KOPT-K1 (cell line): ENCODE data around the gene RBL1.

ENCODE experiments used
- H3K27ac ChIP-seq: fragments of 200-600 bp; sonication (generic); 2 replicates; pipeline ENCODE4 v1.5.1; 2016; ENCODE audit warnings: antibody characterized with exemption, mild to moderate bottlenecking, low read depth, low read length; ENCODE audit not compliant: poor library complexity, severe bottlenecking
- H3K36me3 ChIP-seq: fragments of 200-600 bp; sonication (generic); 2 replicates; pipeline ENCODE4 v1.5.1; 2017; ENCODE audit warnings: antibody characterized with exemption, mild to moderate bottlenecking, low read length, moderate library complexity; ENCODE audit not compliant: insufficient read depth
- H3K9me3 ChIP-seq: fragments of 200-600 bp; sonication (generic); 2 replicates; pipeline ENCODE4 v1.5.1; 2017; ENCODE audit warnings: antibody characterized with exemption, low read length, mild to moderate bottlenecking; ENCODE audit not compliant: insufficient read depth, poor library complexity, severe bottlenecking

The RBL1 gene

GRCh38 chr20:36951979-36952738 is 143.6 kb downstream of the RBL1 start:
- Histone ChIP-seq H3K27ac (no peak overlapping the region), H3K9me3 (no peaks in the 10 kb centered on the region), H3K36me3 (no peaks in the 10 kb centered on the region)

- no peaks in the 10 kb centered on the region for H3K36me3 ChIP-seq
- H3K27ac ChIP-seq: no peak within 1 kb of the TSS
- no peaks in the 10 kb centered on the region for H3K9me3 ChIP-seq
Observed at GRCh38 chr20:36951198-36951978, 144.4 kb downstream of the RBL1 start, which contains the start of gene SAMHD1. Gene SAMHD1, minus strand, starts transcription at chr20:36951708. Its CDS starts 65 bp downstream, at chr20:36951643.

- no peak overlapping the region for H3K27ac ChIP-seq
- H3K9me3 ChIP-seq: no peaks in the 10 kb centered on the region
- H3K36me3 ChIP-seq: no peaks in the 10 kb centered on the region
Observed at GRCh38 chr20:36950414-36951197, 145.2 kb downstream of the RBL1 start.
